ENCODE results near the gene PARD3. TPM values are rescaled to one million over a fixed set of nuclear protein-coding genes. Genes with fewer than 3 reads are reported as not detected.

PARD3 gene
- total RNA-seq, 1 donor from 2014 or later = 58.7 TPM

- peaks cover 24% of the 10 kb centered on the region for H3K4me1 Mint-ChIP-seq
- H3K4me3 Mint-ChIP-seq = no peak overlapping the region
- H3K36me3 Mint-ChIP-seq = peaks cover 12% of the 10 kb centered on the region
- H3K27me3 ChIP-seq = no peaks in the 10 kb centered on the region
- H3K4me3 ChIP-seq = no peak overlapping the region
- H3K27ac Mint-ChIP-seq = no peak overlapping the region
- no peaks in the 10 kb centered on the region for H3F3A ChIP-seq (ENCODE audit: low read depth)
- no peak overlapping the region for H3K9ac ChIP-seq
- no peaks in the 10 kb centered on the region for H3K9me3 ChIP-seq (ENCODE audit: low read depth)
- no peak overlapping the region for H3K4me2 ChIP-seq
- peaks cover 12% of the 10 kb centered on the region for H3K9me3 Mint-ChIP-seq
- no peak overlapping the region for H3K27ac ChIP-seq
- TF ChIP-seq CTCF (IDR thresholded peaks at IDR 0.05) (no peak), EZH2 (IDR thresholded peaks at IDR 0.05) (no peak)
- no peaks in the 10 kb centered on the region for H4K20me1 ChIP-seq (ENCODE audit: low read depth)
- no peak for DNase-seq (ENCODE audit: low spot score)
- H3K36me3 ChIP-seq = no peaks in the 10 kb centered on the region
- no peak overlapping the region for H2AFZ ChIP-seq (replicated peaks)
- peaks cover 4% of the 10 kb centered on the region for H3K27me3 Mint-ChIP-seq (ENCODE audit: insufficient read depth, low read depth)
- no peaks in the 10 kb centered on the region for H3K4me1 ChIP-seq
- H3K79me2 ChIP-seq (ENCODE audit: low read depth) = peaks cover 58% of the 10 kb centered on the region
Measured at GRCh38 chr10:34590793-34591192, 224.3 kb downstream of the PARD3 start.

GRCh38 chr10:34589275-34589674 is 225.8 kb downstream of the PARD3 start:
- TF ChIP-seq EZH2 (IDR thresholded peaks at IDR 0.05) = no peak
- TF ChIP-seq CTCF (IDR thresholded peaks at IDR 0.05) = no peak
- TF ChIP-seq EZH2phosphoT487 (IDR thresholded peaks at IDR 0.05) = no peak
- H3K27me3 ChIP-seq = no peaks in the 10 kb centered on the region
- no peaks in the 10 kb centered on the region for H4K20me1 ChIP-seq (ENCODE audit: low read depth)
- no peaks in the 10 kb centered on the region for H3F3A ChIP-seq (ENCODE audit: low read depth)
- no peaks in the 10 kb centered on the region for H3K9me3 ChIP-seq (ENCODE audit: low read depth)
- Mint-ChIP-seq H3K27me3 (ENCODE audit: insufficient read depth, low read depth) (peaks cover 4% of the 10 kb centered on the region), H3K36me3 (peaks cover 12% of the 10 kb centered on the region), H3K27ac (no peak overlapping the region), H3K4me1 (peaks cover 24% of the 10 kb centered on the region), H3K4me3 (no peak overlapping the region), H3K9me3 (peaks cover 12% of the 10 kb centered on the region)
- no peak overlapping the region for H3K4me2 ChIP-seq
- H3K27ac ChIP-seq = no peak overlapping the region
- no peaks in the 10 kb centered on the region for H3K4me1 ChIP-seq
- DNase-seq (ENCODE audit: low spot score) = no peak
- H3K9ac ChIP-seq = no peak overlapping the region
- H3K4me3 ChIP-seq = no peak overlapping the region
- peaks cover 64% of the 10 kb centered on the region for H3K79me2 ChIP-seq (ENCODE audit: low read depth)
- no peak overlapping the region for H2AFZ ChIP-seq (replicated peaks)
- H3K36me3 ChIP-seq = no peaks in the 10 kb centered on the region

- Mint-ChIP-seq H3K27ac (peak overlapping the region; percentile 54), H3K27me3 (ENCODE audit: insufficient read depth, low read depth) (peaks cover 4% of the 10 kb centered on the region), H3K36me3 (peaks cover 12% of the 10 kb centered on the region), H3K4me1 (peaks cover 24% of the 10 kb centered on the region), H3K4me3 (no peak overlapping the region), H3K9me3 (peaks cover 12% of the 10 kb centered on the region)
- Histone ChIP-seq H2AFZ (replicated peaks) (no peak overlapping the region), H3K27me3 (no peaks in the 10 kb centered on the region), H3K9me3 (ENCODE audit: low read depth) (no peaks in the 10 kb centered on the region), H4K20me1 (ENCODE audit: low read depth) (no peaks in the 10 kb centered on the region), H3K79me2 (ENCODE audit: low read depth) (peaks cover 61% of the 10 kb centered on the region), H3K27ac (no peak overlapping the region), H3K36me3 (no peaks in the 10 kb centered on the region), H3K4me1 (no peaks in the 10 kb centered on the region), H3K4me2 (no peak overlapping the region), H3K9ac (no peak overlapping the region), H3F3A (ENCODE audit: low read depth) (no peaks in the 10 kb centered on the region), H3K4me3 (no peak overlapping the region)
- TF ChIP-seq EZH2 (IDR thresholded peaks at IDR 0.05) = no peak
- no peak for TF ChIP-seq EZH2phosphoT487 (IDR thresholded peaks at IDR 0.05)
- no peak for TF ChIP-seq CTCF (IDR thresholded peaks at IDR 0.05)
- no peak for DNase-seq (ENCODE audit: low spot score)
Measured at GRCh38 chr10:34587680-34588019, 227.4 kb downstream of the PARD3 start.

Measured in neural progenitor cell (in vitro differentiated cells).